NCI-H1092 (cell line): ENCODE data around the gene MOB1A.
"Not testable (repeated sequence)": the region's sequence is repeated elsewhere in the genome, so short reads cannot be mapped to it uniquely, and the experiment has no call there.

Source experiments
- DNase-seq: peaks from one replicate; lab custom pipeline; 2025; lab: John Stamatoyannopoulos, UW

MOB1A gene

DNA sequence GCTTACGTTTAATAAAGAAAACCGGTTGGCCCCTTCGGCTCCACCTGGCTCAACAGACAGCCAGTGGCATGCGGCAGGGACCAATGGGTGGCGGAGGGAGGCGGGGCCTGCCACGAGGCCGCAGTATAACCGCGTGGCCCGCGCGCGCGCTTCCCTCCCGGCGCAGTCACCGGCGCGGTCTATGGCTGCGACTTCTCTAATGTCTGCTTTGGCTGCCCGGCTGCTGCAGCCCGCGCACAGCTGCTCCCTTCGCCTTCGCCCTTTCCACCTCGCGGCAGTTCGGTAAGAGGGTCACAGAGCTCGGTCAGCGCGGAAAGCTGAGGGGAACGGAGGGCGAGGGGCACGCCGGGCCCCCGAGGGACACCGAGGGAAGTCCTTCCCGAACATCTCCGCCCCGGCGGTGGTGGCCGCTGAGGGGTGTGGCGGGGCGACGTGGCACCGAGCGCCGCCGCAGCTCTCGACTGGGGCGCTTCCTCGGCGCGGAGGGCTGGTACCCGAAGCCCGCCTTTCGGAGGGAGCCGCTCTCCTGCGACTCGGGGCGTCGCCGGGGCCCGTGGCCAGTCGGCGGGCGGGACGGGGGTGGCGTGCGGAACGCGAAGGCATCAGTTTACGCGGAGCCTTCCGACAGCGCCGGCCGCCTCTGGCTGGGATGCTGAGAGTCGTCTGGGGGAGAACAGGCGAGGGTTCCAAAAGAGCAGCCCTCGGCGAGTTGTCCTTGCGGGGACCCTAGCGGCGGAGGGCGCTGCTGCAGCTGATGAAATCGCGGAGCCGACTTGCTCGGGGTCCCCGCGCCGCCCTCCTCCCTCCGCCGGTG is 20.0 kb upstream of the MOB1A start, which contains the start of gene MTHFD2:
Gene MTHFD2, plus strand, starts transcription at position 155 of the 814 bp plus-strand sequence. Its CDS starts 27 bp downstream, at position 182.
- peak; percentile 89 for DNase-seq

DNA sequence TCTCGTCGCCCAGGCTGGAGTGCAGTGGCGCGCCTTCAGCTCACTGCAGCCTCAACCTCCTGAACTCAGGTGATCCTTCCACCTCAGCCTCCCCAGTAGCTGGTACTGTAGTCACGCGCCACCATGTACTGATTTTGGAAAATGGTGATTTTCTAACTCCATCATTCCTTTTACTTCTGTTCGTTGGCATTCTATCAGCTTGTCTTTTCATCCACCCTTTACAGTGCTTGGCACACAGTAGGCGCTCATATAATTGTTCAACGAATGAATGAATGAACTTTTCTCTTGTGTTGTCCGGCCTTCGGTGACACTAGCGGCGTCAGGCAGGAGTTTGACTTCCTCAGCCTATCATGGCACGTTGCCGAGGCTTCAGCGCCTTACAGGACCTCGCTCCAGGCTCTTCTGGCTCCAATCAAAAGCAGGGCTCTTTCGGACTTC is 19.4 kb upstream of the MOB1A start:
- no peak for DNase-seq

DNA sequence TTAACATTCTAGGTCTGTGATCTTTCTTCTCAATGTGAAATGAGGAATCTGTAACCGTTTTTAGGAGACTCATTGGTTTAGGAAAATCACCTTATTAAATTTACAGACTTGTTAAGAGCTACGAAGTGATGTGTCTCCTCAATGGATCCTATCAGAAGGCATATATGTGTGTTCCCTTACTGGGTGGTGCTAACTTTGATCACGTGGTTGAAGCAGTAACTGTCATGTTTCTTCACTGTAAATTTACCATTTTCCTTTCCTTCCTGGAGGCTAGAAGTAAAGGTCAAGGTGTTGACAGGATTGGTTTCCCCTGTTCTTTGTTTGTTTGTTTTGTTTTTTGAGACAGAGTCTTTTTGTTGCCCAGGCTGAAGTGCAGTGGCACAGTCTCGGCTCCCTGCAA is 18.4 kb upstream of the MOB1A start:
- no peak for DNase-seq

GRCh38 chr2:74194799-74195198 is 16.1 kb upstream of the MOB1A start:
- DNase-seq, result no peak

DNA sequence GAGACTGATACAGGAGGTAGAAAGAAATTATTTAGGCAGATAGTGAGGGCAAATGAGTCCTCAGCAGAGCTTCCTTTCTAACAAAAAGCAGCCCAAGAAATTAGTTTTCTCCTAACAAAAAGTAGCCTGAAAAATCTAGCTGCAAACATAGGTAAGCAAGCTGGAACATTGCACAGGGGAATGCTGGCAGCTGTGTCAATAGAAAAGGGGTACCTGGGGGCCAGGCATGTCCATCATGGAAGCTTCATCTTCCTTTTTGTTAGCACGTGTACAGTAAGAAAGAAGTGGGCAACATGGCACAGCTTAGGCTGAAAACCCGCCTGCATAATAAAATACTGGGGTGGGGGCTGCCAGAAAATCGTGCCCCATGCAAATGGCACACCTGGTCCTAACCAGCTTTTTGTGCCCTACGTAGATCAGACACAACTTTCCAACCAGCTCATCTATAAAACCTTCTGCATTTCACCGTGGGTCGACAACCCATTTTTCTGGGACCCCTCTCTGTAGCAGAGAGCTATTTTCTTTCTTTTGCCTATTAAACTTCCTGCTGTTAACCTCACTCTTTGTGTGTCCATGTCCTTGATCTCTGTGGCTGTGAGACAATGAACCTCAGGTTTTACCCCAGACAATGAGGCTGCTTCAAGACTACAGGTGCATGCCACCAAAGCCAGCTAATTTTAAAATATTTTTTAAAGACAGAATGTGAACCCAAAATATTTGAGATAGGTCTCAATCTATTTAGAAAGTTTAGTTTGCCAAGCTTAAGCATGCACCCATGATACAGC is 13.1 kb upstream of the MOB1A start:
- no peak for DNase-seq

DNA sequence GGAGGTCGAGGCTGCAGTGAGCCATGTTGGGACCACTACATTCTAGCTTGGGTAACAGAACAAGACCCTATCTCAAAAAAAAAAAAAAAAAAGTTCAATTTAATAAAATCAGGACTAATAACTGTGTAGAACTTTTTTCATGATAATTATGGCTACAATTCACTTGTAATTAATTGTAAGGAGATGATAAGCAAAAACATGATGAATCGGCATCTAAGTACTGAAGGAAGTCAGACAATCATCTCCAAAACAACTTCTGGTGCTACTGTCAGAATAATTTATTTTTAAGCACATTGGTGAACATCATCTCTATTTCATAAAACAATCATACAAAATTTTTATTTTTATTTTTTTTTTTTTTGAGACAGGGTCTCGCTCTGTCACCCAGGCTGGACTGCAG is 10.0 kb upstream of the MOB1A start:
- no peak for DNase-seq

DNA sequence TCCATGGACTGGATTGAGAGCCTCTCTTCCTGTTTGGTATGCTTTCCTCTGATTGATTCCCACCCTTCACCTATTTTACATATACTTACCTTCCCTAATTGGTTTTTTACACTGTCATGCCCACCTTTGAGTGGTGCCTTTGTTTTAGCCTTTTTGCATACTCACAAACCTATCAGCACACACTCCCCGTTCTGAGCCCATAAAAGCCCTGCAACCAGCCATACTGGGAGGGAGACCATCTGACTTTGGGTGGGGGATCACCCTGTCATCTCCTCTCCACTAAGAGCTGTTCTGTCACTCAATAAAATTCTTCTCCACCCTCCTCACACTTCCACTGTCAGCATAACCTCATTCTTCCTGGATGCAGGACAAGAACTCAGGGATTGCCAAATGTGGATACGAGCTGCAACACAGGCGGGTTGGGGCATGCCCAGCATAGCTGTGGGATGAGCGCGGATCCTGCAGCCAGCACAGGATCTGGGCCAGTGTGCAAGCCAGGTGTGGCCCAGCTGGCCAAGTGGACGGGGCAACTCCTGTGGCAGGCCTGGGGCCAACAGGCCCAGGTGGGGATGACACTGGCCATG is 9.4 kb upstream of the MOB1A start:
- no peak for DNase-seq

- not testable (repeated sequence) for DNase-seq
Measured at GRCh38 chr2:74186706-74187105, 8.0 kb upstream of the MOB1A start.

DNA sequence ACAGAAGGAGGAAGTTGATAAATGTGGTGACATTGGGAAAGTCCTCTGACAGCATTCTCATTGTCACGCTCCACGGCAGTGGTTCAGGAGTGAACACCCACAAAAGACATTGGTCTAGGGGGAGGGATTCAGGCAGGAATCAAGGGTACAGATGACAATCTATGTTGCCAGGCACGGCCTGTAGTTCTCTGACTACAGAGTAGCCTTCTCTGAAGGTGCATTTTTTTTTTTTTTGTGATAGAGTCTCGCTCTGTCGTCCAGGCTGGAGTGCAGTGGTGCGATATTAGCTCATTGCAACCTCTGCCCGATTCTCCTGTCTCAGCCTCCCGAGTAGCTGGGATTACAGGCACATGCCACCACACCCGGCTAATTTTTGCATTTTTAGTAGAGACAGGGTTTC is 7.4 kb upstream of the MOB1A start:
- DNase-seq, result no peak

DNA sequence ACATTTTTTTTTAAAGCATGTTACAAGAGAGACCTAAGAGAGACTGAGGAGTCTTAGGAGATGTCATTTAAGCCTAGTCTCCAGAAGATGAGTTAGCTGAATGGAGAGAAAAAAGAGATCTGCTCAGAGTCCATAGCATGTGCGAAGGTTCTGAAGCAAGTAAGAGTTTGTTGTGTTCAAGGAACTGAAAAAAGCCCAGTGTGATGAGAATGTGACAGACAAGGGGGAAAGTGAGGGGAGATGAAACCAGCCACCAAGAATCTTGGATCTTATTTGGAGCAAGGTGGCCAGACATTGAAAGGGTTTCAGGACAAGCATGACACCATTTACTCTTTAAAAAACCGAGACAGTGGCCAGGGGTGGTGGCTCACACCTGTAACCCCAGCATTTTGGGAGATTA is 5.2 kb upstream of the MOB1A start:
- DNase-seq, result no peak

GRCh38 chr2:74181739-74182138 is 3.1 kb upstream of the MOB1A start:
- no peak for DNase-seq

DNA sequence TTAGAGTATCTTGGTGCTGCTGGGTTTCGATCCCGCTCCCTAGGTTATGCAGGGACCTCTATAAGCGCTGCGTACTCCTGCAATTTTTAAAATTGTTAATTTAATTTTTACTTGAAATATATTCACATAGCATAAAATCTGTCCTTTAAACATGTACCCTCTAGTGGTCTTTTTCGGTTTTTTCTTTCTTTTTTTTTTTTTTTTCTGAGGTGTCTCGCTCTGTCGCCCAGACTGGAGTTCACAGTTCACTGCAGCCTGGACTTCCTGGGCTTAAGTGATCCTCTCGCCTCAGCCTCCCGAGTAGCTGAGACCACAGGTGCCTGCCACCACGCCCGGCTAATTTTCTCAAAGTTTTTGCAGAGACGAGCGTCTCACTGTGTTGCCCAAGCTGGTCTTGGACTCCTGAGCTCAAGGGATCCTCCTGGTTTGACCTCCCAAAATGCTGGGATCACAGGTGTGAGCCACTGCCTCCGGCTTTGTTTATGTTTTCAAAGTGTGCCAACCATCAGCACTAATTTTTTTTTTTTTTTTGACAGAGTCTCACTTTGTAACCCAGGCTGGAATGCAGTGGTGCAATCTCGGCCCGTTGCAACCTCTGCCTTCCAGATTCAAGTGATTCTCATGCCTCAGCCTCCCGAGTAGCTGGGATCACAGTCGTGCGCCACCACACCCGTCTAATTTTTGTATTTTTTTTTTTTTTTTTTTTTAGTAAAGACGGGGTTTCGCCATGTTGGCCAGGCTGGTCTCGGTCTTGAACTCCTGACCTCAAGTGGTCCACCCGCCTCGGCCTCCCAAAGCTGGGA is 585 bp upstream of the MOB1A start:
- DNase-seq, result no peak

- DNase-seq, result no peak
Measured at GRCh38 chr2:74177696-74178095, 983 bp downstream of the MOB1A start.

DNA sequence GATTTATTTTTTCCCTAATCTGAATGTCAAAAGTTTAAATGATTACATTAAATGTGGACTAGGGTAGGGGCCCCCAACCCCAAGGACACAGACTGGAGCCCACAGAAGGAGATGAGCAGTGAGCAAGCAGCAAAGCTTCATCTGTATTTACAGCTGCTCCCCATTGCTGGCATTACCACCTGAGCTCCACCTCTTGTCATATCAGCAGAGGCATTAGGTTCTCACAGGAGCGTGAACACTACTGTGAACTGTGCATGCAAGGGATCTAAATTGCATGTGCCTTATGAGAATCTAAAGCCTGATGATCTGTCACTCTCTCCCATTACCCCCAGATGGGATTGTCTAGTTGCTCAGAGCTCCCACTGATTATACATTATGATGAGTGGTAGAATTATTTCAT is 3.8 kb downstream of the MOB1A start:
- DNase-seq, result no peak

DNA sequence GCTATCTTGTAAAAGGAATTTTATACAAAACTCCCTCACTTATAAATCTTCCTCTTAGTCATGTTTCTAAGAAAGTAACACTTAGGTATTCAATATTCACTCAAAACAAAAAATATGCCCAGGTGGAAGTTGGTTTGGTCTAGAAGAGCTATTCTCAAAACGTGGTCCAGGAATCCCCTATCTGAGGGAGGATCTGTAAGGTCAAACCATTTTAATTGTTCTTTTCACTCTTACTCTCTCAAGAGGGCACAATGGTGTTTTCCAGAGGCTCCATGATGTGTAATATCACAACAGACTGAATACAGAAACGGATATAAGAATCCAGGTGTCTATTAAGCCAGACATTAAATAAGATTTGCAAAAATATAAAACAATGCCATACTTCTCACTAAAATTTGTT is 9.9 kb downstream of the MOB1A start:
- DNase-seq, result no peak

GRCh38 chr2:74164761-74165160 is 13.9 kb downstream of the MOB1A start:
- no peak for DNase-seq

- no peak for DNase-seq
Measured at GRCh38 chr2:74162951-74163350, 15.7 kb downstream of the MOB1A start.

- DNase-seq, result no peak
Measured at GRCh38 chr2:74155830-74156229, 22.8 kb downstream of the MOB1A start.

DNA sequence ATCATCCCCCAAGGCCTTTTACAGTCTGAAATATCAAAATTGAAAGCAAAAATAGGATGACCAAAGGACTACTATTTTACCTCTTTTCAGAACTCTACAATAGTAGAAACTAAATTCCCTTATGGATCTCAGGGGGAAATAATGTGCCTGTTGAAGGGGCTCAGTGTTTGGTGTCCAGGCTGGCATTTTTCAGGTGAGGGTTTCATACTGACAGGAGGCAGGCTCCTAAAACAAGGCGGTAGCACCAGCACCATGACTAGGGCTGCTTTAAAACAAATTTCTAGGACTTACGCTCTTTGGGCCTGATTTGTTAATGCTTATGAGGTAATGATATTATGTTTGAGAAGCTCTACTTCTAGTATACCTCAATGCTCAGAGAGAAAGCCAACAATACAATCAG is 25.7 kb downstream of the MOB1A start:
- no peak for DNase-seq

- no peak for DNase-seq
Measured at GRCh38 chr2:74149570-74150319, 28.9 kb downstream of the MOB1A start.

GRCh38 chr2:74149247-74149525 is 29.5 kb downstream of the MOB1A start:
- no peak for DNase-seq
